GM13976 (cell line): Measurements from ENCODE around the gene COG5.

Experiments
- DNase-seq: peaks from one replicate; pipeline ENCODE4 v3.0.0; 2012; ENCODE audit warnings: low spot score
- in situ Hi-C: fragments of 300-500 bp; cut with MboI; formaldehyde crosslinking; loops from one replicate; pipeline ENCODE4 v1.12.0; 2022; ENCODE audit warnings: low sequenced_read_pairs, mixed read lengths, inconsistent platforms; ENCODE audit not compliant: unreplicated experiment
- TF ChIP-seq, protein P1 (sequence below): IDR thresholded peaks from 2 replicates; pipeline ENCODE4 v1.5.1; 2012; ENCODE audit warnings: borderline replicate concordance, mild to moderate bottlenecking; ENCODE audit not compliant: insufficient read depth; ENCODE audit errors: extremely low read depth, missing control alignments, control extremely low read depth

COG5 gene

DNA sequence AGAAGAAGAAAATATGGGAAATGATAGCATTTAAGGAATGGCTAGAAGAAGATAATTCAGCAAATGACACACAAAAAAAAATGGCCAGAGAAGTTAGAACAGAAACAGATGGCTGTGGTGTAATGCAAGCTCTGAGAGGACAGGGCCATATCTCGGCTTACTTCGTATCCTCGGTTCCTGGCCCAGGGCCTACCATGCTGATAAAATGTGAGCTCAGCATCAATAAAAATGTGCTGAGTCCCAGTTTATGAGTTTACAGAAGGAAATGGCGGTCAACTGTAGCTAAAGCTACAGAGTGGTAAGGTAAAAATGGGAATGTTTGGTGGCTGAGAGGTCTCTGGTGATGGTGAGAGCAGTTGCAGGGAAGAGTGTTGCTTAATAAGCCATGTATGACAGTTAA is 354.2 kb downstream of the COG5 start:
- no peak for DNase-seq
- in situ Hi-C loops = loop anchor here (10.0 kb wide), 1 partner anchor 515 kb away; no protein-coding TSS in a partner anchor
- TF ChIP-seq, protein P1, sequence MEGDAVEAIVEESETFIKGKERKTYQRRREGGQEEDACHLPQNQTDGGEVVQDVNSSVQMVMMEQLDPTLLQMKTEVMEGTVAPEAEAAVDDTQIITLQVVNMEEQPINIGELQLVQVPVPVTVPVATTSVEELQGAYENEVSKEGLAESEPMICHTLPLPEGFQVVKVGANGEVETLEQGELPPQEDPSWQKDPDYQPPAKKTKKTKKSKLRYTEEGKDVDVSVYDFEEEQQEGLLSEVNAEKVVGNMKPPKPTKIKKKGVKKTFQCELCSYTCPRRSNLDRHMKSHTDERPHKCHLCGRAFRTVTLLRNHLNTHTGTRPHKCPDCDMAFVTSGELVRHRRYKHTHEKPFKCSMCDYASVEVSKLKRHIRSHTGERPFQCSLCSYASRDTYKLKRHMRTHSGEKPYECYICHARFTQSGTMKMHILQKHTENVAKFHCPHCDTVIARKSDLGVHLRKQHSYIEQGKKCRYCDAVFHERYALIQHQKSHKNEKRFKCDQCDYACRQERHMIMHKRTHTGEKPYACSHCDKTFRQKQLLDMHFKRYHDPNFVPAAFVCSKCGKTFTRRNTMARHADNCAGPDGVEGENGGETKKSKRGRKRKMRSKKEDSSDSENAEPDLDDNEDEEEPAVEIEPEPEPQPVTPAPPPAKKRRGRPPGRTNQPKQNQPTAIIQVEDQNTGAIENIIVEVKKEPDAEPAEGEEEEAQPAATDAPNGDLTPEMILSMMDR = no peak

- in situ Hi-C loops = loop anchor here (10.0 kb wide), 1 partner anchor 516 kb away; no protein-coding TSS in a partner anchor
- no peak for DNase-seq
- TF ChIP-seq, protein P1 = no peak
Observed at GRCh38 chr7:107208563-107208962, 355.2 kb downstream of the COG5 start.

DNA sequence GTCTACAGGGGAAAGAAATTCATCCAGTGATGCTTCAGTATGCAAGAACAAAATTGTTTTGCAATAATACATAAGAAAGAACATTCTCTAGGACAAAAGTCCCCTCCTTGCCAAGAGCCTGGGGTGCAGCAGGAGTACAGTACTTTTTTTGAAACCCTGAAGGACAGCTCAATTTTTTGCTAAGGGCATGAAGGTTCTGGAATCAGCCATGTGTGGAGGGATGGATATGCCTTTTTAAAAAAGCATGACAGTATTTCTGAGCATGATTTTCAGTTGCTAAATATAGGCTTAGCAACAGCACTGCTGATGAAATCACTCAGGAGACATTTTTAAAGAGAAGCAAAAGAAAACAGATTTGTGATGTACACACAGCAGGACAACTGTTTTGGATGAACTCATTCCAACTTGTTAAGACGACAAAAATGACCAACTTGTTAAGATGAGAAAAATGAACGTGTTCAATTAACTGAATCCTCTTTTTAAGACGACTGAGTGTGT is 355.6 kb downstream of the COG5 start:
- no peak for DNase-seq
- TF ChIP-seq, protein P1 = no peak
- in situ Hi-C loops = loop anchor here (10.0 kb wide), 1 partner anchor 517 kb away; no protein-coding TSS in a partner anchor

DNA sequence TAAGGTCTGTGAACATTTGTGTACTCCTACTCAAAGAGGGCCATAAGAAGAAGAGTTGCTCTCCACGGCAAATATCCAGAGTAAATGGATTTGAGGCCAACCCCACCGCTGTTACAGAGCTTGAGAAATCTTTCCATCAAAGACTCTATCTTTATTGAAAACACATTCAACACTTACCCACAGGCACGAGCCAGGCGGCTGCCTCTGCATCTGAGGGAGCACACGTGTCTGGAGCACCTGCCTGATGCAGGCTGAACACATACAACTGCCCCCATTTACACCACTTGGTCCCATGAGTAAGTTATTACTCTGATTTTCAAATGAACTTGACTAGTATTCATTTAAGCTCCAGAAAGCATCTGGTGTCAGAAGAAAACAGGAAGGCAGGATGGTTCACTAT is 356.3 kb downstream of the COG5 start:
- DNase-seq = no peak
- in situ Hi-C loops = loop anchor here (10.0 kb wide), 1 partner anchor 517 kb away; no protein-coding TSS in a partner anchor
- TF ChIP-seq, protein P1 = no peak

GRCh38 chr7:107206706-107207105 is 357.0 kb downstream of the COG5 start:
- no peak for DNase-seq
- in situ Hi-C loops = loop anchor here (10.0 kb wide), 1 partner anchor 518 kb away; no protein-coding TSS in a partner anchor
- TF ChIP-seq, protein P1 = no peak

GRCh38 chr7:107206136-107206535 is 357.6 kb downstream of the COG5 start:
- in situ Hi-C loops = loop anchor here (10.0 kb wide), 1 partner anchor 519 kb away; no protein-coding TSS in a partner anchor
- no peak for DNase-seq
- TF ChIP-seq, protein P1 = no peak
